Neural progenitor cell (in vitro differentiated cells): ENCODE measurements around the gene ZMIZ1. TPM values are rescaled to one million over a fixed set of nuclear protein-coding genes. Genes with fewer than 3 reads are reported as not detected.

Experiments
- DNase-seq: peaks from one replicate; pipeline ENCODE4 v3.0.0-alpha.2; 2016; ENCODE audit warnings: low spot score
- H2AFZ ChIP-seq: fragments of 200-600 bp; sonication (generic); replicated peaks from 2 replicates; pipeline ENCODE4 v1.6.1; 2016; ENCODE audit warnings: antibody characterized with exemption
- H3F3A ChIP-seq: fragments of 200-600 bp; sonication (generic); 2 replicates; pipeline ENCODE4 v1.6.1; 2016; ENCODE audit warnings: antibody characterized with exemption, low read depth
- H3K27ac ChIP-seq: fragments of 200-600 bp; sonication (generic); 2 replicates; pipeline ENCODE4 v1.5.1; 2016; ENCODE audit warnings: mild to moderate bottlenecking
- H3K27me3 ChIP-seq: fragments of 200-600 bp; sonication (generic); 2 replicates; pipeline ENCODE4 v1.6.1; 2016; ENCODE audit warnings: mild to moderate bottlenecking, moderate library complexity
- H3K36me3 ChIP-seq: fragments of 200-600 bp; sonication (generic); 2 replicates; pipeline ENCODE4 v1.5.1; 2016
- H3K4me1 ChIP-seq: fragments of 200-600 bp; sonication (generic); 2 replicates; pipeline ENCODE4 v1.6.1; 2016; ENCODE audit warnings: mixed run types
- H3K4me2 ChIP-seq: fragments of 200-600 bp; sonication (generic); 2 replicates; pipeline ENCODE4 v1.6.1; 2016
- H3K4me3 ChIP-seq: fragments of 200-600 bp; sonication (generic); 2 replicates; pipeline ENCODE4 v1.5.1; 2016
- H3K79me2 ChIP-seq: fragments of 200-600 bp; sonication (generic); 2 replicates; pipeline ENCODE4 v1.6.1; 2016; ENCODE audit warnings: low read depth
- H3K9ac ChIP-seq: fragments of 200-600 bp; sonication (generic); 2 replicates; pipeline ENCODE4 v1.6.1; 2016
- H3K9me3 ChIP-seq: fragments of 200-600 bp; sonication (generic); 2 replicates; pipeline ENCODE4 v1.5.1; 2016; ENCODE audit warnings: low read depth
- H4K20me1 ChIP-seq: fragments of 200-600 bp; sonication (generic); 2 replicates; pipeline ENCODE4 v1.6.1; 2016; ENCODE audit warnings: low read depth
- H3K27ac Mint-ChIP-seq: 3 replicates; pipeline ENCODE4 v1.8.0; 2021; ENCODE audit warnings: mixed read lengths
- H3K27me3 Mint-ChIP-seq: 2 replicates; pipeline ENCODE4 v1.8.0; 2022; ENCODE audit warnings: low read depth, mild to moderate bottlenecking, inconsistent platforms, moderate library complexity, mixed read lengths; ENCODE audit not compliant: insufficient read depth
- H3K36me3 Mint-ChIP-seq: 3 replicates; pipeline ENCODE4 v1.8.0; 2021; ENCODE audit warnings: mixed read lengths
- H3K4me1 Mint-ChIP-seq: 3 replicates; pipeline ENCODE4 v1.8.0; 2021; ENCODE audit warnings: mixed read lengths
- H3K4me3 Mint-ChIP-seq: 3 replicates; pipeline ENCODE4 v1.8.0; 2021; ENCODE audit warnings: mild to moderate bottlenecking, moderate library complexity, mixed read lengths
- H3K9me3 Mint-ChIP-seq: 3 replicates; pipeline ENCODE4 v1.8.0; 2020; ENCODE audit warnings: mixed read lengths
- EZH2 ChIP-seq: fragments of 200-600 bp; sonication (generic); IDR thresholded peaks from 2 replicates; pipeline ENCODE4 v1.6.1; 2017; ENCODE audit warnings: antibody characterized with exemption, mild to moderate bottlenecking, moderate library complexity
- EZH2phosphoT487 ChIP-seq: fragments of 200-600 bp; sonication (generic); IDR thresholded peaks from 2 replicates; pipeline ENCODE4 v1.6.1; 2017; ENCODE audit warnings: antibody characterized with exemption
- total RNA-seq: library from RNA; depleted of rRNA; stranded (reverse); fragments of >200 nt; gene quantifications from 2 replicates; pipeline ENCODE4 v1.2.3, GENCODE V29; 2015; ENCODE audit warnings: low replicate concordance
- TF ChIP-seq, protein P1 (sequence below): fragments of 200-600 bp; sonication (generic); IDR thresholded peaks from 2 replicates; pipeline ENCODE4 v1.5.1; 2017; ENCODE audit warnings: antibody characterized with exemption, mild to moderate bottlenecking

ZMIZ1 gene
- total RNA-seq, 1 donor from 2014 or later = 5.8 TPM

DNA sequence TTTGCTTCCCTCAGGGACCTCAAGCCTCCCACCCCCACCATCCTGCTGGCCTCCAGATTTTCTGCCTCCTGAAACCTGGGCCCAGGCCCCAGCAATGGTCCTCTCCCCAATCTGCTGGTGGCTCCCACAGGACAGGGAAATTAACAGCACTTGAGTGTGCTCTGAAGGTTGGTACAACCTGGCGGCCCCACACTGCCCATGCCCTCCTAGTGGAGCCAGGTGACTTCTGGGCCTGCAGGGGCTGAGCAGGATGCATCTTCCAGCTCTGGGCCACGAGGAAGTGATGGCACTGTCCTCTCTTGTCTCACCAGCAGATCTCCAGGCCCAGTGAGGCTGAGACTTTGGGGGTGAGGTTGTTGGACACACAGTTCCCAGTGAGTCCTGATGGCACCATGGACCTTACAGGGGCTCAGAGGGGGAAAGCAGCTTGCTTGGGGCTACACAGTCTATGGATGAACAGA, 3.6 kb upstream of the ZMIZ1 start:
- H3K27ac Mint-ChIP-seq = no peak overlapping the region

DNA sequence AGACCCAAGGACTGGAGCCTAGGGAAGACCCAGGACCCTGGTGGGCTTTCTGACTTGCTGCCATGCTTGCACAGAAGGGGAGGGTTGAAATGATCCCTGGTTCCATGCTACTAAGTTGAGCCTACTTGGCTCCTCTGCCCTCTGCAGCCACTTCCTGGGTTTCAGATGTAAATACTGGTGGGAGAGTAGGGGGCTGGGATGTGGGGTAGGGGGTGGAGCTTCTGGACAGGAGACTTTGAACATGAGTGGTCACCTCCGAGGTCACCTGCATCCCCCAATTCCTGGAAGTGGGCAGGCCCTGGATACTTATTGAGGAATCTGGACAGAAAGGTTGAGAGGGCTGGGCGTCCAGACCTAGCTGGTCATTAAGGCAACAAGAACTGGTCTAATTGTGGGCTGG, 2.9 kb upstream of the ZMIZ1 start:
- TF ChIP-seq EZH2phosphoT487 = no peak
- TF ChIP-seq, protein P1, sequence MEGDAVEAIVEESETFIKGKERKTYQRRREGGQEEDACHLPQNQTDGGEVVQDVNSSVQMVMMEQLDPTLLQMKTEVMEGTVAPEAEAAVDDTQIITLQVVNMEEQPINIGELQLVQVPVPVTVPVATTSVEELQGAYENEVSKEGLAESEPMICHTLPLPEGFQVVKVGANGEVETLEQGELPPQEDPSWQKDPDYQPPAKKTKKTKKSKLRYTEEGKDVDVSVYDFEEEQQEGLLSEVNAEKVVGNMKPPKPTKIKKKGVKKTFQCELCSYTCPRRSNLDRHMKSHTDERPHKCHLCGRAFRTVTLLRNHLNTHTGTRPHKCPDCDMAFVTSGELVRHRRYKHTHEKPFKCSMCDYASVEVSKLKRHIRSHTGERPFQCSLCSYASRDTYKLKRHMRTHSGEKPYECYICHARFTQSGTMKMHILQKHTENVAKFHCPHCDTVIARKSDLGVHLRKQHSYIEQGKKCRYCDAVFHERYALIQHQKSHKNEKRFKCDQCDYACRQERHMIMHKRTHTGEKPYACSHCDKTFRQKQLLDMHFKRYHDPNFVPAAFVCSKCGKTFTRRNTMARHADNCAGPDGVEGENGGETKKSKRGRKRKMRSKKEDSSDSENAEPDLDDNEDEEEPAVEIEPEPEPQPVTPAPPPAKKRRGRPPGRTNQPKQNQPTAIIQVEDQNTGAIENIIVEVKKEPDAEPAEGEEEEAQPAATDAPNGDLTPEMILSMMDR = no peak
- no peak for TF ChIP-seq EZH2
- H3K27me3 ChIP-seq = peaks cover 25% of the 10 kb centered on the region
- H3K27ac ChIP-seq = no peak overlapping the region
- Mint-ChIP-seq H3K27me3 (peaks cover 10% of the 10 kb centered on the region), H3K4me1 (peaks cover 23% of the 10 kb centered on the region), H3K27ac (no peak overlapping the region), H3K36me3 (no peaks in the 10 kb centered on the region), H3K9me3 (no peaks in the 10 kb centered on the region), H3K4me3 (peak overlapping the region; percentile 84)
- H3K4me3 ChIP-seq = no peak overlapping the region
- no peak overlapping the region for H3K4me2 ChIP-seq
- H4K20me1 ChIP-seq = peaks cover 13% of the 10 kb centered on the region
- H2AFZ ChIP-seq = no peak overlapping the region
- H3K9me3 ChIP-seq = no peaks in the 10 kb centered on the region
- peaks cover 18% of the 10 kb centered on the region for H3K79me2 ChIP-seq
- no peaks in the 10 kb centered on the region for H3K36me3 ChIP-seq
- peaks cover 24% of the 10 kb centered on the region for H3F3A ChIP-seq
- no peak overlapping the region for H3K9ac ChIP-seq
- peaks cover 17% of the 10 kb centered on the region for H3K4me1 ChIP-seq
- DNase-seq = no peak

More for the DNA sequence above, 3.6 kb upstream of the ZMIZ1 start:
- no peak for DNase-seq
- no peaks in the 10 kb centered on the region for H3K36me3 Mint-ChIP-seq
- Histone ChIP-seq H3K4me3 (no peak overlapping the region), H3K27me3 (peaks cover 25% of the 10 kb centered on the region), H2AFZ (no peak overlapping the region), H3K79me2 (peaks cover 11% of the 10 kb centered on the region), H3K36me3 (no peaks in the 10 kb centered on the region), H4K20me1 (peaks cover 7% of the 10 kb centered on the region), H3K27ac (no peak overlapping the region), H3K4me1 (peaks cover 17% of the 10 kb centered on the region), H3K9me3 (no peaks in the 10 kb centered on the region), H3K4me2 (no peak overlapping the region), H3K9ac (no peak overlapping the region), H3F3A (peaks cover 24% of the 10 kb centered on the region)
- peaks cover 10% of the 10 kb centered on the region for H3K27me3 Mint-ChIP-seq
- peaks cover 28% of the 10 kb centered on the region for H3K4me1 Mint-ChIP-seq
- peak overlapping the region; percentile 60 for H3K4me3 Mint-ChIP-seq
- TF ChIP-seq EZH2phosphoT487 (no peak), EZH2 (no peak)
- TF ChIP-seq, protein P1 = no peak
- H3K9me3 Mint-ChIP-seq = no peaks in the 10 kb centered on the region

DNA sequence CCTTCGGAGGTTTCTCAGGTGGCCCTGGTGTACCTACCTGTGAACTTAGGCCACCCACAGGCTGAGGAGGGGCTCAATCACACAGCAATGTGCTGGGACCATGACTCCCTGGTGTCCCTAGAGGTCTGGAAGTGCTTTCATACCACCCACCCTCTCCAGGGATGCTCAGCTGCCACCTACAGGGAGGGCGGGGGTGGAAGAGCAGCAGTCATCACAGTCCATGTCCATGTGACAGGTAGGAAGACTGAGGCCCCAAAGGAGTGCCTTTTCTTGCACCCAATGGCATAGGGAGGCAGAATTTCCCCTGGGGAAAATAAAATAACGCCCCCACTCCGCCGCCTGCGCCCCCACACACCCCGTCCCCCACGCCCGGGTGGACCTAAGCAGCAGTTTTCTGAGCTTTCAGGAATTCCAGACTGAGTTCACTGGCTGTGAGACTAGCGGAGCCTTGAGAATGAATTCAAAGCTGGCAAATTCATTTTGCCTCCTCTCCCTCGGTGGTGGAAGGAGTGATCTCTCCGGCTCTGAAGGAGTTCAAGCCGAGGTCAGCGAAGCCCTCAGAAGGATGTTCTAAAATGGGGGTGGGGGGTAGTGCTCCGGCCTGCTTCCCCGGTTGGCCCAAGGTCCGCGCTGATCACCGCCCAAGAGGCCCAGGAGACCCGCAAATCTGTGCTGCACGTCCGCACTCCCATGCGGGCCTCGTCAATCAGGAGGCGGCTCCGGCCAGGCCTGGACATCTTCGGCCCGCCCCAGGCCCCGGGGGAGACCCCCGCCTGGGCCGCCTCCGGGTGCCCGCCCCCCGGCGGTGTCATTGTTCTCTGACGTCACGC, 2.1 kb upstream of the ZMIZ1 start:
- H3F3A ChIP-seq = peaks cover 30% of the 10 kb centered on the region
- peak overlapping the region; percentile 99 for H3K4me2 ChIP-seq
- no peaks in the 10 kb centered on the region for H3K9me3 ChIP-seq
- Mint-ChIP-seq H3K36me3 (no peaks in the 10 kb centered on the region), H3K27me3 (peaks cover 10% of the 10 kb centered on the region), H3K27ac (peak overlapping the region; percentile 76), H3K4me3 (peak overlapping the region; percentile 84), H3K4me1 (peaks cover 23% of the 10 kb centered on the region), H3K9me3 (no peaks in the 10 kb centered on the region)
- H2AFZ ChIP-seq = no peak overlapping the region
- H3K9ac ChIP-seq = no peak overlapping the region
- TF ChIP-seq EZH2phosphoT487 (no peak), EZH2 (no peak)
- TF ChIP-seq, protein P1 = peak; percentile 28
- H3K36me3 ChIP-seq = no peaks in the 10 kb centered on the region
- peaks cover 20% of the 10 kb centered on the region for H4K20me1 ChIP-seq
- peak; percentile 40 for DNase-seq
- peaks cover 25% of the 10 kb centered on the region for H3K27me3 ChIP-seq
- peak overlapping the region; percentile 95 for H3K4me3 ChIP-seq
- peaks cover 25% of the 10 kb centered on the region for H3K79me2 ChIP-seq
- peaks cover 14% of the 10 kb centered on the region for H3K4me1 ChIP-seq
- H3K27ac ChIP-seq = no peak overlapping the region
